ENCODE measurements around the gene UVRAG.

Gene UVRAG

DNA sequence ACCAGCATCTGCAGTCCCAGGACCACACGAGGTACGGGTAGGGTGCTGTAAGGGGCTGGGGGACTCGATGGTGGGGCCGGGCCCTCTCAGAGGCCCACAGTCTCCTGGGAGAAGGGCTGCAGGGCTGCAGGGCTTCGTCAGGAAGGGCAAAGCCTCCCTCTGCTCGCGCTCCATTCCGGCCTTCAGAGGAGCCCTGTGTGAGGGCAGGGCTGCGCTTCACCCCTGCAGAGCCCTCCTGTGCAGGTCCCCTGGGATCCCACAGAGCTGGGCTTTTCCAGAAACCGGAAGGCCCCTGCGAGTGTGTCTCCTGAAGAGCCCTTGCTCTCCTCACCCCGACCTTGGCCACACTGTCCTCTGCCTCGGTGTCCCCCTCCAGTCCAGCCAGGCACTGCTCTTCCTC, 364.1 kb downstream of the UVRAG start:
- DNase-seq (ENCODE audit: low spot score), result no peak
- in situ Hi-C loops (cut with MboI; ENCODE audit: low pct_unique_long_range_greater_than_20kb, low sequenced_read_pairs, unreplicated experiment), result no loop called here
- TF ChIP-seq, protein P1, sequence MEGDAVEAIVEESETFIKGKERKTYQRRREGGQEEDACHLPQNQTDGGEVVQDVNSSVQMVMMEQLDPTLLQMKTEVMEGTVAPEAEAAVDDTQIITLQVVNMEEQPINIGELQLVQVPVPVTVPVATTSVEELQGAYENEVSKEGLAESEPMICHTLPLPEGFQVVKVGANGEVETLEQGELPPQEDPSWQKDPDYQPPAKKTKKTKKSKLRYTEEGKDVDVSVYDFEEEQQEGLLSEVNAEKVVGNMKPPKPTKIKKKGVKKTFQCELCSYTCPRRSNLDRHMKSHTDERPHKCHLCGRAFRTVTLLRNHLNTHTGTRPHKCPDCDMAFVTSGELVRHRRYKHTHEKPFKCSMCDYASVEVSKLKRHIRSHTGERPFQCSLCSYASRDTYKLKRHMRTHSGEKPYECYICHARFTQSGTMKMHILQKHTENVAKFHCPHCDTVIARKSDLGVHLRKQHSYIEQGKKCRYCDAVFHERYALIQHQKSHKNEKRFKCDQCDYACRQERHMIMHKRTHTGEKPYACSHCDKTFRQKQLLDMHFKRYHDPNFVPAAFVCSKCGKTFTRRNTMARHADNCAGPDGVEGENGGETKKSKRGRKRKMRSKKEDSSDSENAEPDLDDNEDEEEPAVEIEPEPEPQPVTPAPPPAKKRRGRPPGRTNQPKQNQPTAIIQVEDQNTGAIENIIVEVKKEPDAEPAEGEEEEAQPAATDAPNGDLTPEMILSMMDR (IDR thresholded peaks at IDR 0.05; ENCODE audit: extremely low read depth, insufficient read depth, missing control alignments), result no peak

DNA sequence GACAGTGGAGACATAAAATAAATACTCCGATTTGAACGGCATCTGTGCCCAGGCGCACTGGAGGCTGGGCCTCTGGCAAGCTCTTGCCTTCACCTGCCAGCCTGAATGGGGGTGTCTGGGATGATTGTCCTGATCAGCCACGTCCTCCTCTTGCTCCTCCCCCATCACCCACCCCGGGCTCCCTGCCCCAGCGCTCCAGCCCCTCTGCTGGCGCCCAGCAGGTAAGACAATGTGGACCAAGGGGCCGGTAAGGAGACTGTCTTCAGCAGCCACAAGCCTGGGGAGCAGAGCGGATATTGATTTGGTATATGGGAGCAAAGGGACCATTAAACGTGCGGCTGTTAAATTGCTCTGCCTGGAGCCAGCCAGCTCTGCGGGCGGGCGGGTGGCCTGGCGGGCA, 366.4 kb downstream of the UVRAG start:
- DNase-seq (ENCODE audit: low spot score), result no peak
- TF ChIP-seq, protein P1 (IDR thresholded peaks at IDR 0.05; ENCODE audit: extremely low read depth, insufficient read depth, missing control alignments), result no peak
- in situ Hi-C loops (cut with MboI; ENCODE audit: low pct_unique_long_range_greater_than_20kb, low sequenced_read_pairs, unreplicated experiment), result no loop called here

DNA sequence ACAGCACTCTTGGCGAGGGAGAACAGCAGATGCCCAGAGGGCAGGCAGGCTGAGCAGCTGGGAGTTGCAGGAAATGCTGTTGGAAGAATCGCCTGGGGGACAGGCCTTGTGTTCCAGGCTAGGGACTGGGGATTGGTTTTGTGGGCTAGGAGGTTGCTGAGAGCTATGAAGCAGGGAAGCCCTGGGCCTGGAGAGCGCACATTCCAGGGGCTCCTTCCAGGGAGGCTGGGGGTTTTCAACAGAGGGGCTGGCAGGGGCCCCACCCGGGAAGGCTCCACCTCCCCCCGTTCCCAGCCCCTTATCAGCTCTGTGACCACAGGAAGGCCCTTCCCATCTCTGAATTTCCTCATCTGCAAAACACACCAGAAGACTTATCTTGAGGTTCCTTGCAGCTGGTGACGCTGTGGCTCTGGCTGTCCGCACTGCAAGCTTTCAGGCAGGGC, 369.6 kb downstream of the UVRAG start:
- in situ Hi-C loops (cut with MboI; ENCODE audit: low pct_unique_long_range_greater_than_20kb, low sequenced_read_pairs, unreplicated experiment), result no loop called here
- TF ChIP-seq, protein P1 (IDR thresholded peaks at IDR 0.05; ENCODE audit: extremely low read depth, insufficient read depth, missing control alignments), result no peak
- DNase-seq (ENCODE audit: low spot score), result no peak

DNA sequence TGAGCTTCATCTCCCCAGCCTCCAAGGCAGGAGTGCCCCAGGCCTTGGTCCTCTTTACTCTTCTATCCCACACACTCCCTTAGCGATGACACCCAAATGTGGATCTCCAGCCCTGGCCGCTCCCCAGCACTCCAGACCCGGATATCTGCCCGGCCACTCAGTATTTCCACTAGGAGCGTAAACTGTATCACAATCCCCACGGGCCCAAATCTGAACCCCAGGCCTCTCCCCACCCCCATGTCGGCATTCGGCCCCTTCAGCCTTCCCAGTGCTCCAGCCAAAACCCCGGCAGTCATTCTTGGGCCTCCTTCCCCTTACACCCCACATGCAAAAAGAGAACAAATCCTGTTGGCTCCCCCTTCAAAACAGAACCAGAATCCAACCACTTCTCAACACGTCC, 370.5 kb downstream of the UVRAG start:
- in situ Hi-C loops (cut with MboI; ENCODE audit: low pct_unique_long_range_greater_than_20kb, low sequenced_read_pairs, unreplicated experiment), result no loop called here
- DNase-seq (ENCODE audit: low spot score), result no peak
- TF ChIP-seq, protein P1 (IDR thresholded peaks at IDR 0.05; ENCODE audit: extremely low read depth, insufficient read depth, missing control alignments), result no peak

DNA sequence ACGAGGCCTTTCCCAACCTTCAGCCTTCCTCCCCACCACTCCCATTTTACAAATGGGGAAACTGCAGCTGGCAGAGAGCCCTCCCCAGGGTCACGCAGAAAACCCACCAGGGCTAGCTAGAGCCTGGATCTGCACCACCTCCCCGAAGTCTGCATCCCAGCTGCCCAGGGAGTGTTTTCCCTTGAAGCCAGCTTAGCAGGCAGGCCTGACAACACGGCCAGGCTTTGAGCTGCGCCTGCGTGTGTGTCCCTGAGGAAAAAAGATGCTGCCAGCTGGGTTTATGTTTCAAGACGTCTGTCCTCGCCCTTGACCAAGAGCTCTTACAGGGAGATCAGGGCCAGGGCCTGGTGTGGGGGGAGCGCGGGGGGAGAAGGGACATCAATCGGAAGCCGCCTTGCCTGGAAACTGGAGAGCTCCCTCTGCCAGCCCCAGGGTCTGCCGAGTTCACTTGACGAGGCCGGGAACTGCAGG, 371.0 kb downstream of the UVRAG start:
- in situ Hi-C loops (cut with MboI; ENCODE audit: low pct_unique_long_range_greater_than_20kb, low sequenced_read_pairs, unreplicated experiment), result no loop called here
- TF ChIP-seq, protein P1 (IDR thresholded peaks at IDR 0.05; ENCODE audit: extremely low read depth, insufficient read depth, missing control alignments), result no peak
- no peak for DNase-seq (ENCODE audit: low spot score)

DNA sequence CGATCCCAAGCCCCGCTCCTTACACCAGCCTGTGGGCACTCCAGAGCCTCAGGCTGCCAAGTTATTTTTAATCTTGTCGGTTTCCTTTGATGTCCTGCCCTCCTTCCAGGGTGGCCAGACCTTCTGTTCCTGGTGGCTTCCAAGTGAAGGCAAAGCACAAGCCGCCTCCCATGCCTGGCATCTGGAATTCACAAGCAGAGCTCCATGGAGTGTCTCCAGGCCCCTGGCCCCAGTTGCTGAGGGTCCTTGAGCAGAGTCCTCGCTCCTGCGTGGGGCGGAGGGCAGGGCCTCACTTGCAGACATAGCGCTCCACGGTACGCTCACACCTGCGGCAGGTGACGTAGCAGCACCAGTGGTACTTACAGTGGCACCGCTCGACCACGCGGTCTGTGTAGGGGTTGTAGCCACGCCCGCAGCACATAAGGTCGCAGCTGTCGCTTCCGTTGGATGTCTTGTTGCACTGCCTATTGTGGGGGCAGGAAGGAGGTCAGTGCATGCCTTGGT, 371.8 kb downstream of the UVRAG start:
- no peak for DNase-seq (ENCODE audit: low spot score)
- TF ChIP-seq, protein P1 (IDR thresholded peaks at IDR 0.05; ENCODE audit: extremely low read depth, insufficient read depth, missing control alignments), result no peak
- in situ Hi-C loops (cut with MboI; ENCODE audit: low pct_unique_long_range_greater_than_20kb, low sequenced_read_pairs, unreplicated experiment), result no loop called here
